PC-9 (cell line): ENCODE data around the gene SNAI3. TPM values are rescaled to one million over a fixed set of nuclear protein-coding genes. Genes with fewer than 3 reads are reported as not detected.

ENCODE experiments used
- BruUV-seq: library from RNA; stranded (reverse); fragments of 400-500 nt; replicated peaks from 2 replicates; lab custom pipeline; 2021; lab: Mats Ljungman, UMichigan
- CTCF ChIA-PET: fragments of 300-600 bp; sonication (Branson Sonifier 250); formaldehyde crosslinking; loops from one replicate; lab custom pipeline; 2022; ENCODE audit warnings: antibody characterized with exemption; lab: Charles Lee
- POLR2A ChIA-PET: fragments of 300-600 bp; sonication (Branson Sonifier 250); formaldehyde crosslinking; loops from one replicate; lab custom pipeline; 2022; ENCODE audit warnings: antibody characterized with exemption; ENCODE audit not compliant: unreplicated experiment; lab: Charles Lee
- DNase-seq, 2 experiments: peaks; one replicate each; pipeline versions ENCODE4 v3.0.0 to v3.0.0-alpha.2; 2015 to 2022; ENCODE audit warnings: mixed read lengths in 1 of 2
- H2AFZ ChIP-seq: fragments of 200-600 bp; sonication (generic); 2 replicates; pipeline ENCODE4 v1.8.1; 2017; ENCODE audit warnings: antibody characterized with exemption
- H3F3A ChIP-seq: fragments of 200-600 bp; sonication (generic); 2 replicates; pipeline ENCODE4 v1.8.1; 2017; ENCODE audit warnings: antibody characterized with exemption, mild to moderate bottlenecking, low read depth; ENCODE audit not compliant: insufficient read depth
- H3K27ac ChIP-seq: fragments of 200-600 bp; sonication (generic); 2 replicates; pipeline ENCODE4 v1.6.1; 2016; ENCODE audit warnings: mixed run types
- H3K27me3 ChIP-seq: fragments of 200-600 bp; sonication (generic); 2 replicates; pipeline ENCODE4 v1.6.1; 2016; ENCODE audit warnings: low read depth, mixed run types; ENCODE audit not compliant: insufficient read depth
- H3K36me3 ChIP-seq: fragments of 200-600 bp; sonication (generic); 2 replicates; pipeline ENCODE4 v1.6.1; 2016; ENCODE audit warnings: low read depth, mixed run types
- H3K4me1 ChIP-seq: fragments of 200-600 bp; sonication (generic); replicated peaks from 2 replicates; pipeline ENCODE4 v1.6.1; 2016; ENCODE audit warnings: mixed run types; ENCODE audit not compliant: insufficient read depth
- H3K4me2 ChIP-seq: fragments of 200-600 bp; sonication (generic); 2 replicates; pipeline ENCODE4 v1.6.1; 2017; ENCODE audit warnings: mixed run types
- H3K4me3 ChIP-seq: fragments of 200-600 bp; sonication (generic); 2 replicates; pipeline ENCODE4 v1.6.1; 2016; ENCODE audit warnings: mixed run types
- H3K79me2 ChIP-seq: fragments of 200-600 bp; sonication (generic); 2 replicates; pipeline ENCODE4 v1.6.1; 2017; ENCODE audit warnings: low read depth, mixed run types
- H3K9me2 ChIP-seq: fragments of 200-600 bp; sonication (generic); 2 replicates; pipeline ENCODE4 v1.8.1; 2017; ENCODE audit warnings: mild to moderate bottlenecking; ENCODE audit not compliant: insufficient read depth
- H3K9me3 ChIP-seq: fragments of 200-600 bp; sonication (generic); 2 replicates; pipeline ENCODE4 v1.8.1; 2016; ENCODE audit warnings: low read depth; ENCODE audit not compliant: insufficient read depth
- H4K20me1 ChIP-seq: fragments of 200-600 bp; sonication (generic); 2 replicates; pipeline ENCODE4 v1.8.1; 2017; ENCODE audit not compliant: insufficient read depth
- EZH2 ChIP-seq: fragments of 200-600 bp; sonication (generic); IDR thresholded peaks from 2 replicates; pipeline ENCODE4 v1.8.0; 2017; ENCODE audit warnings: antibody characterized with exemption, low read depth
- intact Hi-C: fragments of 100-400 bp; cut with micrococcal nuclease; formaldehyde crosslinking; loops from one replicate; pipeline ENCODE4 v1.10.0; 2022; ENCODE audit not compliant: unreplicated experiment
- total RNA-seq: library from RNA; stranded (reverse); gene quantifications from 2 replicates; pipeline ENCODE4 v1.2.3, GENCODE V29; 2021
- TF ChIP-seq, protein P1 (sequence below): fragments of 200-600 bp; sonication (generic); conservative IDR thresholded peaks from 2 replicates; pipeline ENCODE4 v1.6.1; 2017; ENCODE audit warnings: mixed run types, antibody characterized with exemption, mild to moderate bottlenecking, moderate library complexity

The SNAI3 gene
- total RNA-seq, 1 experiment from 2014 or later = 1.3 TPM

DNA sequence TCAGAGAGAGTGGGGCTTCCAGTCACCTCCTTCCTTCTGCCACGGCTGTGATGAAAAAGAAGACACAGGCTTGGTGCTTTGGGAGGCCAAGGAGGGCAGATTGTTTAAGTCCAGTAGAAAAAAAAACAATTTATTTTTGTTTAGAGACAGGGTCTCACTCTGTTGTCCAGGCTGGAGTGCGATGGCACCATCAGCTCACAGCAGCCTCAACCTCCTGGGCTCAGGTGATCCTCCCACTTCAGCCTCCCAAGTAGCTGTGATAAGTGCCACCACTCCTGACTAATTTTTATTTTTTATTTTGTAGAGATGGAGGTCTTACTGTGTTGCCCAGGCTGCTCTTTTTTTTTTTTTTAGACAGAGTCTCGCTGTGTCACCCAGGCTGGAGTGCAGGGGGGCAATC, 20.7 kb downstream of the SNAI3 start:
- H3K79me2 ChIP-seq = peaks cover 17% of the 10 kb centered on the region
- no peaks in the 10 kb centered on the region for H3K9me2 ChIP-seq
- intact Hi-C loops = no loop called here
- TF ChIP-seq, protein P1, sequence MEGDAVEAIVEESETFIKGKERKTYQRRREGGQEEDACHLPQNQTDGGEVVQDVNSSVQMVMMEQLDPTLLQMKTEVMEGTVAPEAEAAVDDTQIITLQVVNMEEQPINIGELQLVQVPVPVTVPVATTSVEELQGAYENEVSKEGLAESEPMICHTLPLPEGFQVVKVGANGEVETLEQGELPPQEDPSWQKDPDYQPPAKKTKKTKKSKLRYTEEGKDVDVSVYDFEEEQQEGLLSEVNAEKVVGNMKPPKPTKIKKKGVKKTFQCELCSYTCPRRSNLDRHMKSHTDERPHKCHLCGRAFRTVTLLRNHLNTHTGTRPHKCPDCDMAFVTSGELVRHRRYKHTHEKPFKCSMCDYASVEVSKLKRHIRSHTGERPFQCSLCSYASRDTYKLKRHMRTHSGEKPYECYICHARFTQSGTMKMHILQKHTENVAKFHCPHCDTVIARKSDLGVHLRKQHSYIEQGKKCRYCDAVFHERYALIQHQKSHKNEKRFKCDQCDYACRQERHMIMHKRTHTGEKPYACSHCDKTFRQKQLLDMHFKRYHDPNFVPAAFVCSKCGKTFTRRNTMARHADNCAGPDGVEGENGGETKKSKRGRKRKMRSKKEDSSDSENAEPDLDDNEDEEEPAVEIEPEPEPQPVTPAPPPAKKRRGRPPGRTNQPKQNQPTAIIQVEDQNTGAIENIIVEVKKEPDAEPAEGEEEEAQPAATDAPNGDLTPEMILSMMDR = no peak
- TF ChIP-seq EZH2 = no peak
- peaks cover 9% of the 10 kb centered on the region for H3K4me1 ChIP-seq
- no peak for DNase-seq
- ChIA-PET POLR2A (no interaction called here), CTCF (no interaction called here)
- H3F3A ChIP-seq = peaks cover 19% of the 10 kb centered on the region; the same call in 1 of the 2 replicates
- BruUV-seq = no TSS peak
- no peaks in the 10 kb centered on the region for H3K27me3 ChIP-seq
- no peak overlapping the region for H2AFZ ChIP-seq
- no peaks in the 10 kb centered on the region for H3K36me3 ChIP-seq
- H4K20me1 ChIP-seq = no peaks in the 10 kb centered on the region
- H3K27ac ChIP-seq = no peak overlapping the region
- no peak overlapping the region for H3K4me3 ChIP-seq
- H3K4me2 ChIP-seq = no peak overlapping the region
- no peaks in the 10 kb centered on the region for H3K9me3 ChIP-seq

DNA sequence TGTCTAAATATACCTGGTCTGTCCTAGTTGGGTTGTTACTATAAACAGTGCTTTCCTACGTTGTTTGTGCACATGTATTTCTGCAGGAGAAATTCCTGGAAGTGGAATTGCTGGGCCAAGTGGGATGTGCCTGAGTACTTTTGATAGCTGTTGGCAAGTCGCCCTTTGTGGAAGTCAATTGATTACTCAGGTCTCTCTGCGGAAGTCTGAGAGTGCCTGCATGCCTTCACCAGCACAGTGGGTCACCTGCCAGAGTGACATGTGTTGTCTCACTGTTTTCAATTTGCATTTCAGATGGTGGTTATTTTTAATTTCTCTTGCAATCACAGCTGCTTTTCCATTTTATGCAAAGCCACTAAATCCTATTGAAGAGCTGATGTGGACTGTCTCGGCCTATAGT, 21.2 kb downstream of the SNAI3 start:
- intact Hi-C loops = no loop called here
- BruUV-seq = no TSS peak
- POLR2A ChIA-PET = no interaction called here

DNA sequence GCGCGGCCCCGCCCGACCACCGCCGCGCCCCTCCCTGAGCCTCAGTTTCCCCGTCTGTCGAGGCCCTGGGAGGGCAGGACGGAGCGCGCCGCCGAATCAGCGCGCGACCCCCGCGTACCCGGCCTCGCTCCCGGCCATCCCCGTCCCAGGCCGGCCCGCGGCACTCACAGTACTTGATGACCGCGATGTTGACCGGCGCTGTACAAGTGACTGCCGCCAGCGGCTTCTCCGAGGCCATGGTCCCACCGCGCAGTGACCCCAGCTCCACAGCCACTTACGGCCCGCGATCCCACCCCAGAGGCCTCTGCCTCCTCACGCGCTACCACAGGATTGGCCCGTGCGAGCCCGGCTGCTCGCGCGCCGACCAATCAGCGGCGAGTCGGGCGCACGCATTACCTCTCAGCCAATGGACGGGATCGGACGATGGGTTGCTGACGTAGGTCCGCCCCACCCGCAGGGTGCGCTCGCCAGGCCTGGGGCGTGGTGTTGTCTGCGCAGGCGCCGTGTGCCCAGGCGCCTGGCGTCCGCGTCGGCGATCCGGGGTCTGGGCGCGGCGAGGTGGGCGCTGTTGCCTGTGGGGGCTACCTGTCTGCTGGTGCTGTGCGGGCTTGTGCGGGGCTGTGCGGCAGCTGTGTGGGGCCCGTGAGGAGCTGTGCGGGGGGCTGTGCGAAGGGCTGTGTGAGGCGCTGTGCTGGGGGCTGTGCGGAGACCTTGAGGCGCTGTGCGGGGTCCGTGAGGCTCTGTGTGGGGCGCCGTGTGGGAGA, 23.3 kb downstream of the SNAI3 start, which contains the start of gene MVD:
MVD (minus strand) TSS at position 249 of the 764 bp plus-strand sequence; CDS start at position 238, 11 bp downstream.
- H3K4me1 ChIP-seq = peaks cover 9% of the 10 kb centered on the region
- peak within 1 kb of the TSS; percentile 97 for H2AFZ ChIP-seq
- H3K4me3 ChIP-seq = peak within 1 kb of the TSS; percentile 90
- peaks cover 19% of the 10 kb centered on the region; the same call in 1 of the 2 replicates for H3F3A ChIP-seq
- H3K27me3 ChIP-seq = no peaks in the 10 kb centered on the region
- H3K79me2 ChIP-seq = peaks cover 29% of the 10 kb centered on the region
- CTCF ChIA-PET = no interaction called here
- intact Hi-C loops = loop anchor here (5.0 kb wide), 1 partner anchor 94 kb away; no protein-coding TSS in a partner anchor
- H3K9me3 ChIP-seq = no peaks in the 10 kb centered on the region
- no peaks in the 10 kb centered on the region for H3K9me2 ChIP-seq
- H3K4me2 ChIP-seq = peak within 1 kb of the TSS; percentile 98
- H3K27ac ChIP-seq = peak within 1 kb of the TSS; percentile 13; the same call in 1 of the 2 replicates
- H3K36me3 ChIP-seq = no peaks in the 10 kb centered on the region
- TF ChIP-seq, protein P1 = no peak
- no peak for TF ChIP-seq EZH2
- POLR2A ChIA-PET = interaction anchor here (0.5 to 0.7 kb wide), 5 partner anchors 9 to 988 kb away, joined by 3 to 6 read pairs (median 4); partner anchors contain the start of gene PIEZO1
- no TSS peak for BruUV-seq
- peak; percentile 92 to 99 for DNase-seq
- H4K20me1 ChIP-seq = no peaks in the 10 kb centered on the region; the same call in 1 of the 2 replicates

More for the DNA sequence above, 21.2 kb downstream of the SNAI3 start:
- TF ChIP-seq, protein P1 = no peak
- no peak for TF ChIP-seq EZH2
- H3K36me3 ChIP-seq = no peaks in the 10 kb centered on the region
- no peaks in the 10 kb centered on the region for H3K9me3 ChIP-seq
- H3K4me1 ChIP-seq = peaks cover 9% of the 10 kb centered on the region
- CTCF ChIA-PET = interaction anchor here (0.7 kb wide), 1 partner anchor 22 kb away, joined by 8 read pairs; no protein-coding TSS in a partner anchor
- H3K79me2 ChIP-seq = peaks cover 20% of the 10 kb centered on the region
- H3K4me3 ChIP-seq = no peak overlapping the region
- no peak overlapping the region for H3K27ac ChIP-seq
- H3K27me3 ChIP-seq = no peaks in the 10 kb centered on the region
- no peaks in the 10 kb centered on the region; the same call in 1 of the 2 replicates for H4K20me1 ChIP-seq
- no peak overlapping the region for H3K4me2 ChIP-seq
- H2AFZ ChIP-seq = no peak overlapping the region
- H3F3A ChIP-seq = peaks cover 19% of the 10 kb centered on the region; the same call in 1 of the 2 replicates
- no peaks in the 10 kb centered on the region for H3K9me2 ChIP-seq
- DNase-seq = no peak
